Stimulated activated CD4-positive, alpha-beta T cell treated with anti-CD3 and anti-CD28 coated beads, Interleukin-15, amount 100 ng/mL, for 48 hours (primary cell): ENCODE results near the gene STYK1.

Source experiments
- DNase-seq, 2 donors: peaks; one replicate each; pipeline ENCODE4 v3.0.0-alpha.2; 2020; ENCODE audit warnings: low read depth in 2 of 2

STYK1 gene, protein sequence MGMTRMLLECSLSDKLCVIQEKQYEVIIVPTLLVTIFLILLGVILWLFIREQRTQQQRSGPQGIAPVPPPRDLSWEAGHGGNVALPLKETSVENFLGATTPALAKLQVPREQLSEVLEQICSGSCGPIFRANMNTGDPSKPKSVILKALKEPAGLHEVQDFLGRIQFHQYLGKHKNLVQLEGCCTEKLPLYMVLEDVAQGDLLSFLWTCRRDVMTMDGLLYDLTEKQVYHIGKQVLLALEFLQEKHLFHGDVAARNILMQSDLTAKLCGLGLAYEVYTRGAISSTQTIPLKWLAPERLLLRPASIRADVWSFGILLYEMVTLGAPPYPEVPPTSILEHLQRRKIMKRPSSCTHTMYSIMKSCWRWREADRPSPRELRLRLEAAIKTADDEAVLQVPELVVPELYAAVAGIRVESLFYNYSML

DNA sequence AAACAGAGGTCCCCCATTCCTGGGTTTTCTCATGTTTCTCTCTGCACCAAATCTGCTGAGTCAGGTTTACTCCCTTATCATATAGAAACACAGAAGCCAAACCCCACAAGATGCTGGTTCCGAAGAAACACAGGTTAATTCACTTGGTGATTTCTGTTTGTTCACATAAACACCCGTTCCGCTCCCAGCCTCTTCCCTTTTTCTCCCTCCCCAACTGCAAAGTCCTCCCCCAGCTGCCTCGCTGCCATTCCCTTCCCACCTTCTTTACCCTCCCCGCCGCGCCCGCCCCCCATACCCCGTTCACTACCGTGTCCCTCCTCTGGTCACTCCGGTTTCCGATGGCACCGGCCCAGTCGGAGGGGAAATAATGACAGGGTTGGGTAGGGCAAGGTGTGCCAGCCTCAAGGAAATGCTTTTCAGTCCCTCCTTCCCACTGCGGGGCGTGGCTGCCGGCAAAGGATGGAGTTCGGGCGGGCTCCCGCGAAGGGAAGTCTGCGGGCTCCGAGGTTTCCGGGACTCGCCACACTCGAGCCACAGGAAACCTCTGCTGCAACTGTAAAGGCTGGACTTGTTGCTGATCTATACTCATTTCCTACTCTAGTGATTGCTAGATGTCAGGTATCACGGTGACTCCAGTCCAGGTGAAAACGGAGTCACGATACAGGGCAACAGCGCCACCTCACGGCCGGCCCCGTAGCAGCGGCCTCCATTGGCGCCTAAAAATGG, at the start of gene STYK1:
Gene STYK1 (minus strand): TSS at position 394 of the 726 bp plus-strand sequence. CDS start 39,434 bp downstream, outside the sequence.
- DNase-seq: peak; percentile 33 to 56

DNA sequence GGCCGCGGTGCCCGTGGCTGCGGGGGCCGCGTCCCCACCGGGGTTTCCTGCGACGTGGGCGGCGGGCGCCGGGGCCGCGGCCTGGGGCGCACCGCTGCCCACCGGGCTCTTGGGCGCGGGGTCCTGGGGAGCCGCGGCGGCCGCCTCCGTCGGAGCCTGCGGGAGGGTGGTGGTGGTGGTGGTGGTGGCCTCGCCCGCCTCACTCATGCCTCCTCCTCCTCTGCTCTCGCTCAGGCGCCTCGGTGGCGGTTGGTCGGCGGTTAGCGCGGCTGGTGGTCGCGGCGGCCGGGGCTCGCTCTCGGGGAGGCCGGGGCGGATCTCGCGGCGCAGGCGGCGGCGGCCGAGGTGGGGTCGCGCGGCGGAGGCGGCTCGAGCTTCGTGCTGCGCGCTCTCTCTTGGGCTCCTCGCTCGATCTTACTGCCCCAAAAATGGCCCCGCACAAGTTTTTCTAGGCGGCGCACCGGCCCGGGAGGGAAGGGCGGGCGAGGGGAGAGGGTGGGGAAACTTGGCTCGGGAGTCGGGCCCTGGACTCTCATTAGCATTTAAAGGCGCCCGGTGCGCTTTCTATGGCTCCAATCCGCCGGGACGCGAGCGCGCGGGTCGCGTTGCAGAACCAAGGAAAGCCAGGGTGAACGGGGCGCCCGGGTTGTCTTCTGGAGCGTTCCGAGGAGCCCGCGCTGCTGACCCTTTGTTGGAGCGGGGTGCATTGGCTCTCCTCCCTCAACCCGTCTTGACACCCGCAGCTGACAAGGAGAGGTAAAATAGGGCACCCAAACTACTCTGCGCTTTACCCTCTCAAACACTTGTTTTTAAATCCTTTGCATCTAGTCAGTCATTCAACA, 49.3 kb upstream of the STYK1 start, which contains the start of gene YBX3:
Gene YBX3 (minus strand): TSS at position 419 of the 842 bp plus-strand sequence. CDS start 212 bp downstream, at position 207.
- peak; percentile 24 to 28 for DNase-seq

DNA sequence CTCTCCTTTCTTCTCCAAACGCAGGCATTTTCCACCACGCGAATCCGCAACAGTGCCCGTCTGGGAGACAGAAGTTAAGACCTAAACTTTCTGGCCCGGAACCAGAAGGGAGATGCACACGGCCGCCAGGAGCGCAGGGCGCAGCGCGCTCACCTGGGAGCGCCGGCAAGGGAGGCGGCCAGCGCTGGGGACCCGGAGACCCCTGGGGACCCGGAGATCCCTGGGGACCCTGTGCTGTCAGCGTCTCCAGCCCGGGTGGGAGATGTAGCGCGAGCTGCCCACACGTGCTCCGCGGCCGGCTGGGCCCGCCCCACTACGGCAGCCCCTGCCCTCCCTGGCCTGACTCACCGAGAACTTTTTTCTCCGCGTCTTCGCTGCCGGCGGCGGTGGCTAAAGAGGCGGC, 48.7 kb upstream of the STYK1 start:
- peak; percentile 7 to 36 for DNase-seq

DNA sequence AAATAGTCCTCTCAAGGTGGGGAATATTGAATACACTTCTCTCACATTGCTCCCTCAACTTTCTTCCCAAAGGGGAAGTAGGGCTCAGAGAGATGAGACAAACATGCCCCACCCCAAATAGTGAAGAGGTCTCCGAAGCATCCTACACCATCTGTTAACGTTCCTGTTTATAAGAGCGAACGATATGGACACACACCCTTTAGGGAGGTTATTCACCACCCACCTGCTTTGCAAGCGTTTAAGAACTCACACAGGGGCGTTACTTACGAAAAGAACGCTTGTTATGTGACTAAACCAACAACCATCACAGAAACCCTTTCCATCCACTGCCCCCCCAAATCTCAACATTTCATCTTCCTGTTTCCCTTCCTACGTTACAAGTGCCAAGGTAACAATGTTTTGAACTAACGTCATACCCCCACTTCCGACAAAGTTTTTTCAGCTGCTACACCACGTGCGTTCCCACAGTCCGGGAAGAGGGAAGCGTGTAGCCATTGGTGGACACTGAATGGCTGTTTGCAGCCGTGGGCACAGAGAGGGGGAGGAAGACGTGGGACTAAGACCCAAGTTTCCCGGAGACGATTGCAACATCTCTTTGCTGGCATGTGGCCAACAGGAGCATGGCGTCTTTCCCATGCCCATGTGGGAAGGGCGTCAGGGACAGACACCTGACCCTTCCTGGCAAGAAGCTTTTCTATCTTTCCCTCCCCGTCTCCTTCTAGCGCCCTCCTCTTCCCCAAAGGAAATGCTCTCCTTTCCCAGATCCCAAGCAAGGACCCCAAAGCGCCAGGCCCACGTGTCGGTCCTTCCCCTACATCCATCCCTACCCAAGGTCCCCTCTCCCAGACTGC, 48.0 kb upstream of the STYK1 start:
- DNase-seq: peak; percentile 32 to 33

DNA sequence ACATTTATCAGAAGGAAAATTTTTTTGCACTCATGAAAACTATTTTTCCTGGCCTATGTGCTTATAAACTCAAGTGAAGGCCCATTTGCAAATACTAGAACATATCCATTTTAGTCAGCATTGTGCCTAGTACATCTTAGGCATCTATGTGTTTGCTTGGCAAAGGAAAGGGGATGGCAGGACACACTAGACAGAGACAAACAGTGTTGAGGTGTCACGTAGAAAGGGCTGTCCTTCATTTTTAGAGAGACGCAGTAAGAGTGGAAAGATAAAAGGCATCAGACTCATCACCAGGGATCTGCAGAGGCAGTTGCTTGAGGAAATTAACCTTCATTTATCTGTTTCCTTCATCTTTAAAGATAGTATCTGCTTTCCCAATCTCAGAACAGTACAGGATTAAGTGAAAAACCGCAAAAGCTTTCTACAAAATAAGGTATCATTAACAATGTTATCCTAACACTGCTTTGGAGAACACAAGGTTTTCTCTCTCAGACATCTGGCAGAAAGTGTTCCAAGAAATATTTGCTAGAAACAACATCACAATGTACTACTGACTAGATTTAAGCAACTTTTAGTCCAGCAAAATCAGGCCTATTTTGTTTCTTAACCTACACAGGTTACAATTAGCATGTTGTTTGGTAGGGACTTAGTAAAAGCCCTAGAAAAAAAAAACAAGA, 47.3 kb upstream of the STYK1 start:
- no peak for DNase-seq

DNA sequence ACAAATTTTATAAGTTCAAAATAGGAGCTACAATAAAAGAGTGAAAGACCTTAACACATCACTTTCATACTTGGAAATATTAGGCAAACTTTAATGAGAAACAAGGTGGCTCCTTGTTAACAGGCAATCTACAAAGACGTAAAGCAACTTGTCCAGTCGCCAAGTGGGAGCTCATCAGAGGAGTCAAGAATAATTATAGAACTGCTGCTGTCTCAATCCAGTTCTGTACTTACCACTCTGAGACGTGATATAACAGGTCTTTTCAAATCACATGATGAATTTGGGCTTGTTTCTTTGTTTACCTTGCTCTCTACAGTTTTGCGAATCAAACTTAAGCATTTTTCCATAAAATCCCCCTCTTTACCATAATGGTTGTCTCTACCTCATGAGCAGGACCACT, 45.6 kb upstream of the STYK1 start:
- DNase-seq: no peak

DNA sequence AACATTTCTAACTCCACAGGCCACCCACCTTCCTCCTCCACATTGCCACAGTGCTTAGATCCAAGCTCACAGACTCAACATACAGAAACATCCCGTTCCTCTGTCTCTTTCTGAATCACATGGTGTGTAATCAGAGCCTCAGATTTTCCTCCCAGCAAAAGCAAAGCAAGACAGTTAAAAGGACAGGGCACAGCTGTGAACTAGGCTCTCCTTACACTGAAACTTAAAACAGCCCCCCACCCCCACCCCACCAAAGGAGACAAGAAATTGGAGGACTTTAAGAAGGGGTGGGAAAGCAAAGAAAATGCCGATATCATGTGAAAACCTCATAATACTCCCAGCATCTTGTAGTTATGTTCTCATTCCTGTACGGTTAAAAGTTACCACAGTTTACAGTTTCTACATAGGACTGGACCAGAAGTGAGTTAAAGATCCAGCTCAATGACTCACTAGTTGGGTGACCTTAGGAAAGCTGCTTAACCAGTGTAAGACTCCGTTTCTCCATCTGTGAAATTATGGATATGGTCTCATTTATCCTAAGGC, 44.5 kb upstream of the STYK1 start:
- DNase-seq: no peak

DNA sequence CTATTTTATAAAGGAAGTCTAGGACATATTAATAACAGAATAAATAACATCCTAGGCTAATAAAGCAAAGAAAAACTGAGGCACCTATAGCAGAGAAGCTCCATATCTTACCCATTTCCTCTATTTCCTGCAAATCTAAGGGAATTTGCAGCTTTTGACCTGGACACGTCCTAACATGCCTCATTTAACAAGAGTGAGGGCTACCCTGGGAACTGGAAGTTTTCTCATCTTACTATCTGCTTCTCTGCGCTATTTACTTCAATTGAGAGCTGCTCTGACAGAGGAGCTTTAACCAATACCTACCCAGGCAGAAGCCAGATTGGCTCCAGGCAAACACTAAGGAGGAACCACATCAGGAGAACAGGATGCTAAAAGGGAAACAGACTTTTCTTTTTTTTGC, 43.6 kb upstream of the STYK1 start:
- no peak for DNase-seq

DNA sequence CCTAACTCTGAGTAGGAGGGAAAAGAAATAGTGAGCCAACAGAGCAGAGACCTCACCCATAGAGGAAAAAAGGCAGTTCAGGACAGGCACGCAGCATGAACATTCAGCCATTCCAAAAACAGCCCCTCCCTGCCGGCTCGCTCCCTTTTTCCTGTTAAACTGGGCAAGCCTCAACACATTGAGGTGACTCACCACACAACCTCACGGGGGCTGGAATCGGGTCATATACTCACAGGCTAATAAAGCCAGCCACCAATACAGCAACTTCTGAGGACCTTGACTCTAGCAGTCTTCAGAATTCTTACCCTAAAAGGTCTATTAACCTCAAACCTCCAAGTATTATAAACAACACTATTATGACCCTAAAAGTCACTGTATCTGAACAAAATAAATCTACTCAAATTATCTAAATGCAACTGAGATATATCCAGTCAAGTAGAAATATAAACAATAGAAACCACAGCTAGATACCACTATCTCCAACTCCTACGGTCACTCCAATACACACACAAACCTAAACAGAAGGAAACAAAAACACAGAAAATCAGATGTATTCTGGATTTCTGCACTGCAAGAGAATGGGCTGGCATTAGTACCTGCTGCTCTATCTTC, 43.0 kb upstream of the STYK1 start:
- no peak for DNase-seq

DNA sequence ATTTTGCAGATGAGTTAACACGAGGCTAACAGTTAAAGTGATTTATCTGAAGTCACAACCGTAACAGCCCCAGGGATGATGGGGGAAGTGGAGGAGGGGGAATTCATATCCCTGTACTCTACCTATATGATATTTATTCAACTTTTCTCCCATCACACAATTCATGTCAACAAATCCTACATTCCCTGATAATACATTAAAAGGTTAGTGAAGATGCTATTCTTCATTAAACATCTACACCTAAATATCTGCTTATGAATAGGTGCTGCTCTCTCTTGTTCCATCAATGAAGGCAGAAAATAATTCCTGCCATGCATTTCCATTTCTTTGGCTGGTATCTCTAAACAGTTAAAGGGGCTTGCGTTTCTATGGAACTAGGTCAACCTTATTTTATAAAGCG, 42.4 kb upstream of the STYK1 start:
- no peak for DNase-seq

DNA sequence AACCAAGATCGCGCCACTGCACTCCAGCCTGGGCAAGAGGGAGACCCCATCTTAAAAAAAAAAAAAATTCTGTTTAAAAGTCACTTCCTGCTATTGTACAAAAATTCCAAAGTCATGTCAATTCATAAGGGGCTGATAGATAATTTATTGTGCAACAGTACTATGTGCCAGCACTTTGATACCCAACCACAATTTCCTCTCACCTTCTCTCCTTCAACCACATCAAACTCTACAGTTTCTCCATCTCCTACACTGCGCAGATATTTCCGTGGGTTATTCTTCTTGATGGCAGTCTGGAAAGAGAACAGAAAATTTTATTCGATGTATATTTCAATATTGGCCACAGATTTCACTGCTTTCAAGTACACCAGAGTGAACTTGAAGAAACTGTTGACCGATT, 41.6 kb upstream of the STYK1 start:
- DNase-seq: no peak

DNA sequence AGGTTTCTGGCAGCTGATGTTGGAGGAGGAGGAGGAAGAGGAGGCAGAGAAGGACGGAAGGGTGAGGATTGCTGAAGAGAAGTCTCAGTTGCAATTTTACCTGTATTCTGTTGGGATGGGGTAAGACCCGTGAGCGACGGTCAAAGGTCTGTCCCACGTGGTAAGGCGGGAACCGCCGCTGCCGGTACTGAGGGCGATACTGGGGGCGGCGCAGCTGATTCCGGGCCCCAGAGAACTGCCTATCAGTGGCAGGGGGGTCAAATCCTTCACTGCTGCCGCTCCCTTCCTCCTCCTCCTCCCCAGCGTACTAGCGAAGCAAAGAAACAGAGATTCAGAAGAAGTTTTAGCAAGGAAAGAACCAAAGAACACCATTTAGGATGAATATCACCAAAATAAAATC, 36.0 kb upstream of the STYK1 start:
- no peak for DNase-seq

DNA sequence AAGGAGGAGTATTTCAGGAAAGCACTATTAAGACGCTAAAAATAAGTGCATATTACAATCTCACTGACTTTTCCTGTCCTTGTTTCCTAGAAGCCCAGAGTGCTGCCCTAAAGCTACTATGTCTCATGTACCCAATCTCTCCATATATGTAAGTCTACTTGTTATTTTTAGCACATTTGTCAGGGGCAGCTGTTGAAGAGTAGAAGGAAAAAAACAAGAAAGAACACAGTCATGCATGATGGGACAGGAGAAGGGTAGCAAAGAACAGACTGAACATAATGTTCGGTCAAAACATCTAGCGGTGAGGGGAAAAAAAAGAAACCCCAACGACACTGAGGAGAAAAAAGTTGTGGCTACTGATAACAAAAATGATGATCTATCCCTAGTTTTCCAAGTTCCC, 35.0 kb upstream of the STYK1 start:
- DNase-seq: no peak

DNA sequence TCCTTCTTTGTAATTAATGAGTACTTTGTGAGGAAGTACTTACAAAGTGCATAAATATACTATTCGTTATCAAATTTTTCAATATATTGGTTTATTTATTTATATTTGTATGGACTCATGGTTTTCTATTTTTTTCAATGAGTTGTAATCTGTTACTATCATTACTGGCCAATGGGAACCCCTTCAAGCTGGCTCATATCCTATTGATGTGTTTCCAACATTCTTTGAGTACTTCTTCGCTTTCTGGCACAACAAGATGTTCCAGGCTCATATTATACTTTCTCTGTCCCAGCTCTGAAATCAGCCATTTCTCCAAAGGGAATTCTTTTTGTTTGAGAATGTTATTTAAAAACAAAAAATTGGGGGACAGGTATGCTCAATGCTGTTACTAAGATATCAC, 31.8 kb upstream of the STYK1 start:
- no peak for DNase-seq

DNA sequence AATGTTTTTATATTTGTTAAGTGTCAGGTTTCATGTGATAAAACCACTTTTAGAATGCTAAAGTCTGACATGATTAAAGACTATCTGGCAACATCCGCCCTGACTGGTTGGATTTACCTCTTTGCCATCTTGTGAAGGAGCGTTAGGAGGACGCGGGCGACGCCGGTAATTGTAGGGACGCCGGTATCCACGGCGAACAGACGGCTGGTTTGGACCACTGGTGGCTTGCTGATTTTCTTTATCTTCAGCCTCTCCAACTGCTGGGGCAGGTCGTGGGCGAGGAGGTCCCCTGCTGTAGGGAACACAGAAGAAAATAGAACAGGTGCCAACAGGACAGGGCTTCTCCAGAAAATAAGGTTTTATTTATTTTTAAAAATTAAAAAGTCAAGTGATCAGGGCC, 28.0 kb upstream of the STYK1 start:
- DNase-seq: no peak

DNA sequence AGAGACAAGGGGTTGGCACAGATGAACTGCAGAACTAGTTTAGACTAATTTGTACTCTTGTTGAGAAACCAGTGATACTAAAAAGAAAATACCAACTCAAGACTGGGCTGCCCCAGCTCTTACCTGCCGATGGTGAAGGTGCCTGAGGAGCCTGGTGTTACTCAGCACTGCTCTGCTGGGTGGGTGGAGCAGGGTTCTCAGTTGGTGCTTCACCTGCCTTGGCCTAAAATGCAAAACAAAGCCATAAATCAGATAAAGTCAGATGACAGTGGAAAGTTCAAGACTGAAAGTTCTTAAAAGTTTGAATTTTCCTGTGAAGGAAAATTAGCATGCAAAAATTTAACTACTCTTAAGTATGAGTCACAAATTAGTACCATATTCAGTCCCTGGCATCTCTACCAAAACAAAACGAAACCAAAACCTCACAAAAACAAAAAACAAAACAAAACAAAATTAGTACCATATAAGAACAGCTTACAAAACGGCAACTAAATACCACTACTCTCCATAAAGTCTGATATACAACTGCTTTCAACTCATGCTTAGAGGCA, 27.4 kb upstream of the STYK1 start:
- peak; percentile 8 to 28 for DNase-seq

DNA sequence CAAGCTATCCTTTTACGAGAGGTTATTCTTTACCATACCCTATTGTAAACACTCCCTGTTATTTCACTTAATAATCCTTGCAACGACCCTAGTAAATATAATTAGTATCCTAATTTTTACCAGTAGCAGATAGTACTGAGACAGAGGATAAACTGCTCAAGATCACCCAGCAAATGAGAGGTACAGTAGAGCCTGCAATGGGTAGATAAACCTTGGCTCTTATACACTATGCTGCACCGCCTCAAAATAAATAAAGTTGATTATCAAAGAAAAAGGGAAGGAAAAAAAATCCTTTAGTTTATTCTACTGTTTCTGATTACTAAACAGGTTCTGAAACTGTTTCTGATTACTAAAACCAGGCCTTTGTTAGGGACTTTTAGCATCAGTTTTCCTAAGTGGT, 26.7 kb upstream of the STYK1 start:
- DNase-seq: no peak

DNA sequence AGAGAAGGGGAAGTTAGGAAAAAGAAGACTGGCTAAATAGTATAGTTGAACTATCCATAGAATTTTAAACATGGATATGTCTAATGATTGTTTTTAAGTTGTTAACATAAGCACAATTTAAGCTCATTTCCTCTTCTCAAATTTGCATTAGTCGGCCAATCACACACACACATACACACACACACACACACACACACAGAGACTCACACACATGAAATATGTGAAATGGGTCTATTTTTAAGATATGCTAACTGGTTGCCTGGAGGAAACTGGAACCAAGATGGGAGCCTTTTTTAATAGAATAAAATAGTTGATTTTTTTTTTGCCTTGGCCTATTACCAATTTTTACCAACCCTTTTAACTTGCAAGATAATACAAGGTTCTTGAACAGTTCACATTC, 24.0 kb upstream of the STYK1 start:
- DNase-seq: no peak

DNA sequence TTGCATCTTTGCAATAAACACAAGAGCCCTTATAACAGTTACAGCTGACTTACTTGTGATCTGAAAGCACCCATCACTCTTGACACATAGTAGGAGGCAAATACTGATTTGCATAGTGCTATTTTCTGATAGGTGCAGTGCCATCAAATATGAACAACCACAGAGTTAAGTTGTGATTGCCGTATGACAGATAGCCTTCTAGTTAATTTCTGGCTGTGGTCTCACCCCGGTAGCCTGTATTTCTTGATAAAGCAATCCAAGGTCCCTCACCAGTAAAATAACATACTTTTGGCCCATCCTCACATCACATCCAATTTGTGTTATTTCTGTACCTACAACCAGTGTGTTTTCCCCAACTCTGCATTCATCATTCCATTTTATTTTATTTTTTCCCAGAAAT, 23.3 kb upstream of the STYK1 start:
- DNase-seq: no peak

DNA sequence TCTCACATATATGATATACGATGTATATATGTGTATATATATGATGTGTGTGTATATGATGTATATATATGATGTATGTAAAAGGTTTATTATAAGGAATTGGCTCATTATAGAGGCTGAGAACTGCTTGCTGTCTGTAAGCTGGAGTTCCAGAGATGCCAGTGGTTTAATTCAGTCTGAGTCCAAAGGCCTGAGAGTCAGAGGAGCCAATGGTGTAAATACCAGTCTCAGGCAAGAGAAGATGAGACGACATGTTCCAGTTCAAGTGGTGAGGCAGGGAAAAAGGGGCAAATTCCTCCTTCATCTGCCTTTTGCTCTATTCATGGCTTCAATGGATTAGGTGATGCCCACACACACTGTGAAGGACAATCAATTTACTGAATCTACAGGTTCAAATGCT, 17.1 kb upstream of the STYK1 start:
- no peak for DNase-seq
